Measurements from ENCODE around the gene ABCG1.

The ABCG1 gene

GRCh38 chr21:42228709-42229220 lies 9.8 kb downstream of the ABCG1 start:
- DNase-seq (ENCODE audit: insufficient read length, low spot score) = no peak
- TF ChIP-seq CTCF (IDR thresholded peaks at IDR 0.05; ENCODE audit: insufficient read depth, missing control alignments) = no peak
- FAIRE-seq = no peak

- DNase-seq (ENCODE audit: insufficient read length, low spot score) (no peak), FAIRE-seq (no peak)
- no peak for TF ChIP-seq CTCF (IDR thresholded peaks at IDR 0.05; ENCODE audit: insufficient read depth, missing control alignments)
Observed at GRCh38 chr21:42229676-42230075, 10.7 kb downstream of the ABCG1 start.

GRCh38 chr21:42230178-42230577 lies 11.2 kb downstream of the ABCG1 start:
- FAIRE-seq = no peak
- no peak for TF ChIP-seq CTCF (IDR thresholded peaks at IDR 0.05; ENCODE audit: insufficient read depth, missing control alignments)
- no peak for DNase-seq (ENCODE audit: insufficient read length, low spot score)

DNA sequence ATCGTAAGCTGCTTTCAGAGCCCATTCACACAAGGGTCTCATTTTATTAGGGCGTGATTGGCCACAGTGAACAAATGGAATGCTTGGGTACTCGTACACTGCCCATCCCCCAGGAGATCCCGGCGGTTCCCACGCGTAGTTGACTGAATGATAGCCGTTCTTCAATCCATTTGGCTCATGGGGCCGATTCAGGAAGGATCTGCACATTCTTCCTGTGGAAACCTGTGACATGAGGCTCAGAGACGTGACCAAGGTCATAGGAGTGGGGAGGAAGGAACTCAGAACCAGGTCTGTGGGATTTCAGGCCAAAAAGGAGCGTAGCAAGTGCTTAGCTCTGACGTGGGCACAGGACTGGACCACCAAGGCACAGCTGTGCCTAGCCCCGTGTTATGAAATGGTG lies 11.7 kb downstream of the ABCG1 start:
- DNase-seq (ENCODE audit: insufficient read length, low spot score) (no peak), FAIRE-seq (no peak)
- no peak for TF ChIP-seq CTCF (IDR thresholded peaks at IDR 0.05; ENCODE audit: insufficient read depth, missing control alignments)

DNA sequence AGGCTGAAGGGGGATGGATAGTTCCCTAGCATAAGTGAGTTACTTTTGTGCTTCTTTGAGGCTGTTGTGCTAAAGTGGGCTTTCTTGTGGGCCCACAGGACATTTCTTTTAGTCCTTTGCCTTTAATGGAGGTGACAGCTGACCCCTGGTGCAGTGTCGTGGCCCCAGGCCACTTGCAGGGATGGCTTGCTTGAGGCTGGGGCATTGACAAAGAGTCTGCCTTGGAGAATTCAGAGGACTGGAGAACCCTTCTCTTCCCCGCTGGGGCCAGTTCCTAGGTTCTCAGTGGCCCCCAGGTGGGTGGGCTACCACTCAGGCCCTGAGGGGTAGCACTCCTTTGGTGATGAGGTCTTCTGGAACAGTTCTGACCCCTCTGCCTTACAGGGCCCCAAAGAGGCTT lies 12.8 kb downstream of the ABCG1 start:
- no peak for FAIRE-seq
- no peak for DNase-seq (ENCODE audit: insufficient read length, low spot score)
- TF ChIP-seq CTCF (IDR thresholded peaks at IDR 0.05; ENCODE audit: insufficient read depth, missing control alignments) = no peak

GRCh38 chr21:42232176-42232825 lies 13.4 kb downstream of the ABCG1 start:
- TF ChIP-seq CTCF (IDR thresholded peaks at IDR 0.05; ENCODE audit: insufficient read depth, missing control alignments) = no peak
- FAIRE-seq = no peak
- DNase-seq (ENCODE audit: insufficient read length, low spot score) = no peak
